ENCODE data around the gene ZC3H6.

DNA sequence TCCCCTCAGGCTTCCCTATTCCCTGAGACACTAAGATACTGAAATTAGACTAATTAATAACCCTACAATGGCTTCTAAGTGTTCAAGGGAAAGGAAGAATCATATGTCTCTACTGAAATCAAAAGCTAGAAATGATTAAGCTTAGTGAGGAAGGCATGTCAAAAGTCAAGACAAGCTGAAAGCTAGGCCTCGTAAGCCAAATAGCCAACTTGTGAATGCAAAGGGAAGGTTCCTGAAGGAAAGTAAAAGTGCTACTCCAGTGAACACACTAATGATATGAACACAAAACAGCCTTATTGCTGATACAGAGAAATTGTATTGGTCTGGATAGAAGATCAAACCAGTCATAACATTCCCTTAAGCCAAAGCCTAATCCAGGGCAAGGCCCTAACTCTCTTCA, 30.5 kb upstream of the ZC3H6 start:
- no peak for TF ChIP-seq ZFX (IDR thresholded peaks at IDR 0.05)
- TF ChIP-seq, protein P1, sequence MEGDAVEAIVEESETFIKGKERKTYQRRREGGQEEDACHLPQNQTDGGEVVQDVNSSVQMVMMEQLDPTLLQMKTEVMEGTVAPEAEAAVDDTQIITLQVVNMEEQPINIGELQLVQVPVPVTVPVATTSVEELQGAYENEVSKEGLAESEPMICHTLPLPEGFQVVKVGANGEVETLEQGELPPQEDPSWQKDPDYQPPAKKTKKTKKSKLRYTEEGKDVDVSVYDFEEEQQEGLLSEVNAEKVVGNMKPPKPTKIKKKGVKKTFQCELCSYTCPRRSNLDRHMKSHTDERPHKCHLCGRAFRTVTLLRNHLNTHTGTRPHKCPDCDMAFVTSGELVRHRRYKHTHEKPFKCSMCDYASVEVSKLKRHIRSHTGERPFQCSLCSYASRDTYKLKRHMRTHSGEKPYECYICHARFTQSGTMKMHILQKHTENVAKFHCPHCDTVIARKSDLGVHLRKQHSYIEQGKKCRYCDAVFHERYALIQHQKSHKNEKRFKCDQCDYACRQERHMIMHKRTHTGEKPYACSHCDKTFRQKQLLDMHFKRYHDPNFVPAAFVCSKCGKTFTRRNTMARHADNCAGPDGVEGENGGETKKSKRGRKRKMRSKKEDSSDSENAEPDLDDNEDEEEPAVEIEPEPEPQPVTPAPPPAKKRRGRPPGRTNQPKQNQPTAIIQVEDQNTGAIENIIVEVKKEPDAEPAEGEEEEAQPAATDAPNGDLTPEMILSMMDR (conservative IDR thresholded peaks at IDR 0.05), result no peak

All from C4-2B (cell line).